Astrocyte of the spinal cord (primary cell): ENCODE results near the gene SYNCRIP.

Experiments
- DNase-seq: peaks from one replicate; pipeline ENCODE4 v3.0.0; 2011; ENCODE audit warnings: low read depth, low spot score
- H3K4me3 ChIP-seq: 2 replicates; pipeline ENCODE4 v1.5.1; 2011; ENCODE audit warnings: low read depth, mild to moderate bottlenecking, low read length, moderate library complexity
- CTCF ChIP-seq: IDR thresholded peaks from 2 replicates; pipeline ENCODE4 v1.5.1; 2012; ENCODE audit warnings: low read depth, mild to moderate bottlenecking, low read length, inconsistent platforms
- in situ Hi-C: cut with HindIII; loops from 2 replicates; pipeline ENCODE4 v1.10.0; 2017; ENCODE audit warnings: low sequenced_read_pairs

SYNCRIP gene

GRCh38 chr6:85620308-85620707 lies 22.4 kb downstream of the SYNCRIP start:
- in situ Hi-C loops: no loop called here
- no peak for TF ChIP-seq CTCF
- DNase-seq: no peak
- H3K4me3 ChIP-seq: no peak overlapping the region

GRCh38 chr6:85614780-85615179 lies 27.9 kb downstream of the SYNCRIP start:
- no peak overlapping the region for H3K4me3 ChIP-seq
- DNase-seq: no peak
- in situ Hi-C loops: no loop called here
- no peak for TF ChIP-seq CTCF

- H3K4me3 ChIP-seq: no peak overlapping the region
- DNase-seq: no peak
- in situ Hi-C loops: no loop called here
- TF ChIP-seq CTCF: no peak
Observed at GRCh38 chr6:85612690-85613474, 29.8 kb downstream of the SYNCRIP start.

- no peak for TF ChIP-seq CTCF
- no peak overlapping the region for H3K4me3 ChIP-seq
- in situ Hi-C loops: no loop called here
- no peak for DNase-seq
Observed at GRCh38 chr6:85610182-85610895, 32.3 kb downstream of the SYNCRIP start.

GRCh38 chr6:85602100-85602499 lies 40.6 kb downstream of the SYNCRIP start:
- in situ Hi-C loops: no loop called here
- DNase-seq: no peak
- no peak for TF ChIP-seq CTCF
- H3K4me3 ChIP-seq: no peak overlapping the region

- no peak for DNase-seq
- no peak overlapping the region for H3K4me3 ChIP-seq
- in situ Hi-C loops: no loop called here
- no peak for TF ChIP-seq CTCF
Observed at GRCh38 chr6:85600713-85601313, 41.9 kb downstream of the SYNCRIP start.
